Measurements from ENCODE around the gene EDC4.

The EDC4 gene

DNA sequence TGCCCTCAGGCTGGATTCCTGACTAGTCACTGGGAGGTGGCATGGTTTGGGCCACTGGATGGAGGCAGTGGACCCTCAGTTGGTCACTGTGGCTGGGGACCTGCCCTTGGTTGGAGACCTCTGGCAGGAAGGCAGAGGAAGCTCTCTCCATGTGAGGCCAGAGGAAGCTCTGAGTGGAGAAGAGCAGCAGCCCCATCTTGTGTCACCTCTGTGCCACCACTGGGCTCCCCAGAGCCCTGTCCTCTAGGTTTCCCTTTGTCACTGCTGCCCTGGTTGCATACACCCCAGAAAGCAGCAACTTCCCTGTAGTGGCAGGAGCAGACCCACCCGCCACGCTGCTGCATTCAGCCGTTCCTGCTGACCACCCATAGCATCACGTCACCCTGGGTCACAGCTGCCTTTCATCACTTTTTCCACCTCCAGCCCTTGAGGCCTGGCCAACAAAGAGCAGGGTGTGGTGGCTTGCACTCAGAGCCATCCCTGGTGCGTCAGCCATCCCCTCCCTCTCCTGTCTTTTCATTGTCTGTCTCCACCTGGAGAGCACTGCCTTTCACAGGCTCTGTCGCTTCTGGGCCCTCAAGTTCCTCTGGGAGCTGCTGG is 46.9 kb downstream of the EDC4 start:
- Histone ChIP-seq H3K9me3 (ENCODE audit: control insufficient read depth, low read length) (no peaks in the 10 kb centered on the region), H3K4me3 (ENCODE audit: low read depth, low read length) (no peak overlapping the region), H3K27me3 (ENCODE audit: control insufficient read depth, insufficient read depth, low read length) (no peaks in the 10 kb centered on the region), H3K4me1 (peaks cover 13% of the 10 kb centered on the region), H3K4me2 (ENCODE audit: low read length) (no peak overlapping the region), H3K27ac (no peak overlapping the region), H3K9ac (no peak overlapping the region), H3K36me3 (ENCODE audit: control insufficient read depth, insufficient read depth, low read length) (no peaks in the 10 kb centered on the region), H3K79me2 (peaks cover 70% of the 10 kb centered on the region), H2AFZ (no peak overlapping the region)
- TF ChIP-seq, protein P1, sequence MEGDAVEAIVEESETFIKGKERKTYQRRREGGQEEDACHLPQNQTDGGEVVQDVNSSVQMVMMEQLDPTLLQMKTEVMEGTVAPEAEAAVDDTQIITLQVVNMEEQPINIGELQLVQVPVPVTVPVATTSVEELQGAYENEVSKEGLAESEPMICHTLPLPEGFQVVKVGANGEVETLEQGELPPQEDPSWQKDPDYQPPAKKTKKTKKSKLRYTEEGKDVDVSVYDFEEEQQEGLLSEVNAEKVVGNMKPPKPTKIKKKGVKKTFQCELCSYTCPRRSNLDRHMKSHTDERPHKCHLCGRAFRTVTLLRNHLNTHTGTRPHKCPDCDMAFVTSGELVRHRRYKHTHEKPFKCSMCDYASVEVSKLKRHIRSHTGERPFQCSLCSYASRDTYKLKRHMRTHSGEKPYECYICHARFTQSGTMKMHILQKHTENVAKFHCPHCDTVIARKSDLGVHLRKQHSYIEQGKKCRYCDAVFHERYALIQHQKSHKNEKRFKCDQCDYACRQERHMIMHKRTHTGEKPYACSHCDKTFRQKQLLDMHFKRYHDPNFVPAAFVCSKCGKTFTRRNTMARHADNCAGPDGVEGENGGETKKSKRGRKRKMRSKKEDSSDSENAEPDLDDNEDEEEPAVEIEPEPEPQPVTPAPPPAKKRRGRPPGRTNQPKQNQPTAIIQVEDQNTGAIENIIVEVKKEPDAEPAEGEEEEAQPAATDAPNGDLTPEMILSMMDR (IDR thresholded peaks at IDR 0.05) = no peak

DNA sequence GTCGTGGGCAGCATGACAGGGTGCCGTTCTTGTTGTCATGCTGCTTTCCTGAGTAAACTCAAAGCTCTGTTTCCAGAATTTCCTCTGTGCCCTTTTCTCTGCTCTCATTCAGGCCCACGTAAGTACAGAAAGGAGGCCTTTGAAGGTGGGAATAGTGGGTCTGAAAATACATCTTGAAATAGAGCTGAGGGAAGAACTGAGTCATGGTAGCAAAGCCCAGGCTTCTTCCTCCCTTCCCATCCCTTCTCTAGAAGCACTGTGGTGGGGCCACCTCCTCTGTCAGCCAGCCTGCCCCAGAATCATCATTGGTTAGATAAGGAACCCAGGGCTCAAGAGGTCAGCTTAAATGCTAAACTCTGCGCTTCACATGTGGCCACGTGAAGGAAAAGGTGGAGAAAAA is 49.4 kb downstream of the EDC4 start:
- Histone ChIP-seq H3K36me3 (ENCODE audit: control insufficient read depth, insufficient read depth, low read length) (no peaks in the 10 kb centered on the region), H3K4me2 (ENCODE audit: low read length) (no peak overlapping the region), H3K9me3 (ENCODE audit: control insufficient read depth, low read length) (no peaks in the 10 kb centered on the region), H3K4me1 (peaks cover 5% of the 10 kb centered on the region), H3K9ac (no peak overlapping the region), H3K4me3 (ENCODE audit: low read depth, low read length) (no peak overlapping the region), H2AFZ (no peak overlapping the region), H3K79me2 (peaks cover 53% of the 10 kb centered on the region), H3K27me3 (ENCODE audit: control insufficient read depth, insufficient read depth, low read length) (no peaks in the 10 kb centered on the region), H3K27ac (no peak overlapping the region)
- TF ChIP-seq, protein P1 (IDR thresholded peaks at IDR 0.05) = no peak

DNA sequence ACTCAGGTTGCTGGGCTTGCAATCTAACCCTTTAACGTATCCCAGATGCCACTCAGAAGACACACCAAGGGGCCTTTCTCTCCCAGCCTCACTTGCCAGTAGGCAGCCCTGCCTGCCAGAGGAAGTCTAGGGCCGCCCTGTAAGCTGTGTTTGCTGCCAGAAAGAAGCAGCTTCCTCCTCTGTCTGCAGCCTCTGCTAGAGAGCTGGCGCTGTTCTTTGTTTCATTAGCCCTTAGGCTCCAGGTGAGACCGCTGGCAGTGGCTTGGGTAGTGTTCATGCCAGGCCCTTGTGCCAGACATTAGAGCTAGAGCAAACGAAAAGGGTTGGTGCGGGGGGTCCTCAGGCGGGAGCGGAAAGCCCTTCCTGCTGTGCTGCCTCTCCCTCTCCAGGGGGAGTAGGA is 49.9 kb downstream of the EDC4 start:
- Histone ChIP-seq H3K4me1 (peaks cover under 1% of the 10 kb centered on the region), H3K9ac (no peak overlapping the region)

DNA sequence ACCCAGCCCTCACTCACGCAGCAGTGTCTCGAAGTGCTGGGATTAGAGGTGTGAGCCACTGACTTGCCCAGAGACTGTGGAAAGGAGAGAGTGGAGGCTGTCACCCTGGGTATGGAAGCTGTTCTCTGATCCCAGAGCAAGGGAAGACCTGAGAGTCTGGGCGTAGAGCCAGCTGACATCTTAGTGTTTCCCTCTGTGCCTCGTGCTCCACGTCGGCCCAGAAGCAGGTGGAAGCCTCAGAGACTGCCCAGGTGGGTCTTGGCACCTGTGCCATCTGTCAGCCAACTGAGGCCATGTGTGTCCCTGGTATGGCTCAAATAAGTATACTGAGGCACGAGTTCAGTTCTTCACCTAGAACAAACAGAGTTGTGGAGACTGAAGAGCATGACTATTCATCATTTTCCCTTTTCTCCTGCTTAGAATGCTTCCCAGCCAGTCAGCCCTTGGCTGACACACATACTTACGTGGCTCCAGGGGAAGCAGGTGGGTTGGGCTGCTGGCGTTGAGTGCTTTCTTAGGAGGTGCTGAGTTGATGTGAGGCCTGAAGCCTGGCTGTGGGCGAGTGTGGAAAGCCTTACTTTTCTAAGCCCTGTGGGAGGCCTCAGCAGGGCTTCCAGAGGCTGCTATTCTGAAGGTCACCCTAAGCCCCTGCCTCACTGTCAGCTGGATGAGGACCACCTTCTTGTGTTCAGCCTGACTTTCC is 50.7 kb downstream of the EDC4 start:
- TF ChIP-seq, protein P1 (IDR thresholded peaks at IDR 0.05) = no peak
- Histone ChIP-seq H3K27ac (no peak overlapping the region), H2AFZ (no peak overlapping the region), H3K27me3 (ENCODE audit: control insufficient read depth, insufficient read depth, low read length) (no peaks in the 10 kb centered on the region), H3K9me3 (ENCODE audit: control insufficient read depth, low read length) (no peaks in the 10 kb centered on the region), H3K79me2 (peaks cover 49% of the 10 kb centered on the region), H3K4me2 (ENCODE audit: low read length) (no peak overlapping the region), H3K4me1 (no peaks in the 10 kb centered on the region), H3K36me3 (ENCODE audit: control insufficient read depth, insufficient read depth, low read length) (no peaks in the 10 kb centered on the region), H3K4me3 (ENCODE audit: low read depth, low read length) (no peak overlapping the region), H3K9ac (no peak overlapping the region)

More for the DNA sequence above, 49.9 kb downstream of the EDC4 start:
- Histone ChIP-seq H3K27ac (no peak overlapping the region), H3K36me3 (ENCODE audit: control insufficient read depth, insufficient read depth, low read length) (no peaks in the 10 kb centered on the region), H3K27me3 (ENCODE audit: control insufficient read depth, insufficient read depth, low read length) (no peaks in the 10 kb centered on the region), H3K9me3 (ENCODE audit: control insufficient read depth, low read length) (no peaks in the 10 kb centered on the region), H3K4me3 (ENCODE audit: low read depth, low read length) (no peak overlapping the region), H2AFZ (no peak overlapping the region), H3K79me2 (peaks cover 48% of the 10 kb centered on the region), H3K4me2 (ENCODE audit: low read length) (no peak overlapping the region)
- TF ChIP-seq, protein P1 (IDR thresholded peaks at IDR 0.05) = no peak
